ENCODE results near the gene EIF2D.

DNA sequence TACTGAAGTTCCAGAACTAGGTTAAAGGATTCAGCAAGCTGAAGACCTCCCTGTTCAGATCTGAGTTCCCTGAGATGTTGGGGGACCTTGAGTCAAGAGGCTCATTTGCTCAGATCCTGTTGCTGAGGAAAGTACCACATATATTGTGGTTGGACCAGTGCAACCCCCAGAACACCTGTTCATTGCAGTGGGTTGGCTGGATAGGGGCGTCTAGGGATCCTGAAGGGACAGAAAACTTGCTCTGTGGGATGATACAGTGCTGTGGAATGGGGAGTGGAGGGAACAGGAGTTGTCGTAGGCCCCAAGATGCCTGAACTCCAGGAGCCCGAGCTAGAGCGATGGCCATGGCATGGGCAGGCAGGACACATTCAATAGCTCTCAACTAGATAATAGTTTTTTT lies 47.9 kb upstream of the EIF2D start:
- TF ChIP-seq, protein P1, sequence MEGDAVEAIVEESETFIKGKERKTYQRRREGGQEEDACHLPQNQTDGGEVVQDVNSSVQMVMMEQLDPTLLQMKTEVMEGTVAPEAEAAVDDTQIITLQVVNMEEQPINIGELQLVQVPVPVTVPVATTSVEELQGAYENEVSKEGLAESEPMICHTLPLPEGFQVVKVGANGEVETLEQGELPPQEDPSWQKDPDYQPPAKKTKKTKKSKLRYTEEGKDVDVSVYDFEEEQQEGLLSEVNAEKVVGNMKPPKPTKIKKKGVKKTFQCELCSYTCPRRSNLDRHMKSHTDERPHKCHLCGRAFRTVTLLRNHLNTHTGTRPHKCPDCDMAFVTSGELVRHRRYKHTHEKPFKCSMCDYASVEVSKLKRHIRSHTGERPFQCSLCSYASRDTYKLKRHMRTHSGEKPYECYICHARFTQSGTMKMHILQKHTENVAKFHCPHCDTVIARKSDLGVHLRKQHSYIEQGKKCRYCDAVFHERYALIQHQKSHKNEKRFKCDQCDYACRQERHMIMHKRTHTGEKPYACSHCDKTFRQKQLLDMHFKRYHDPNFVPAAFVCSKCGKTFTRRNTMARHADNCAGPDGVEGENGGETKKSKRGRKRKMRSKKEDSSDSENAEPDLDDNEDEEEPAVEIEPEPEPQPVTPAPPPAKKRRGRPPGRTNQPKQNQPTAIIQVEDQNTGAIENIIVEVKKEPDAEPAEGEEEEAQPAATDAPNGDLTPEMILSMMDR (IDR thresholded peaks at IDR 0.05) = no peak
- TF ChIP-seq POLR2A (IDR thresholded peaks at IDR 0.05) = no peak
